H1 (cell line): ENCODE data around the gene LRRC37A. TPM values are rescaled to one million over a fixed set of nuclear protein-coding genes. Genes with fewer than 3 reads are reported as not detected.
"Not testable (repeated sequence)": the region's sequence is repeated elsewhere in the genome, so short reads cannot be mapped to it uniquely, and the experiment has no call there.

Source experiments
- CTCF ChIA-PET: fragments of 300-600 bp; sonication (Branson Sonifier 250); formaldehyde crosslinking; loops from one replicate; lab custom pipeline; 2021; ENCODE audit not compliant: partially characterized antibody; lab: Charles Lee
- POLR2A ChIA-PET: fragments of 300-600 bp; sonication (Branson Sonifier 250); formaldehyde crosslinking; loops from one replicate; lab custom pipeline; 2021; ENCODE audit warnings: inconsistent platforms; ENCODE audit not compliant: partially characterized antibody; lab: Charles Lee
- DNase-seq, 2 experiments: peaks; one replicate each; pipeline versions ENCODE4 v3.0.0 to v3.0.0-alpha.2; 2010 to 2022; ENCODE audit warnings: low spot score in 2 of 2, low read depth in 1 of 2, mixed read lengths in 1 of 2
- FAIRE-seq: peaks from 2 replicates; lab custom pipeline; 2011; peaks lifted over from hg19 to GRCh38; lab: Jason Lieb, UNC
- H2AFZ ChIP-seq: 2 replicates; pipeline ENCODE4 v1.8.1; 2012; ENCODE audit warnings: low read length, inconsistent platforms
- H2AK5ac ChIP-seq: 2 replicates; pipeline ENCODE4 v1.6.1; 2013; ENCODE audit warnings: low read depth, low read length
- H2BK120ac ChIP-seq: replicated peaks from 2 replicates; pipeline ENCODE3; 2013; ENCODE audit warnings: low read depth, low read length, inconsistent platforms
- H2BK12ac ChIP-seq: 2 replicates; pipeline ENCODE4 v1.6.1; 2013; ENCODE audit warnings: low read depth, low read length
- H2BK15ac ChIP-seq: 2 replicates; pipeline ENCODE4 v1.6.1; 2013; ENCODE audit warnings: low read length
- H2BK20ac ChIP-seq: 2 replicates; pipeline ENCODE4 v1.6.1; 2013; ENCODE audit warnings: low read length
- H2BK5ac ChIP-seq: 2 replicates; pipeline ENCODE4 v1.6.1; 2013; ENCODE audit warnings: low read depth, low read length
- H3K14ac ChIP-seq: 2 replicates; pipeline ENCODE4 v1.6.1; 2013; ENCODE audit warnings: inconsistent platforms; ENCODE audit not compliant: insufficient read length
- H3K18ac ChIP-seq: 2 replicates; pipeline ENCODE4 v1.6.1; 2013; ENCODE audit warnings: low read length; ENCODE audit errors: extremely low read depth
- H3K23ac ChIP-seq: 2 replicates; pipeline ENCODE4 v1.6.1; 2013; ENCODE audit warnings: inconsistent platforms; ENCODE audit not compliant: insufficient read length
- H3K23me2 ChIP-seq: 2 replicates; pipeline ENCODE4 v1.6.1; 2013; ENCODE audit warnings: low read depth, low read length
- H3K27ac ChIP-seq: 2 replicates; pipeline ENCODE4 v1.6.1; 2011; ENCODE audit warnings: low read depth, low read length, inconsistent platforms
- H3K27me3 ChIP-seq, 4 experiments: replicated peaks in 1 of 4; 1 replicate in 1 of 4; 2 replicates in 3 of 4; pipeline versions ENCODE4 v1.6.1 to v1.8.1; 2011 to 2013; ENCODE audit warnings: low read length in 3 of 4, mild to moderate bottlenecking in 3 of 4, inconsistent platforms in 2 of 4, mixed read lengths in 2 of 4, moderate library complexity in 1 of 4; ENCODE audit not compliant: control insufficient read depth in 3 of 4, insufficient read depth in 3 of 4; ENCODE audit errors: extremely low read depth in 1 of 4
- H3K36me3 ChIP-seq, 4 experiments: 2 replicates each; pipeline versions ENCODE4 v1.6.1 to v1.8.1; 2011 to 2013; ENCODE audit warnings: mild to moderate bottlenecking in 4 of 4, low read length in 3 of 4, moderate library complexity in 2 of 4, control low read depth in 1 of 4, inconsistent platforms in 1 of 4; ENCODE audit not compliant: insufficient read depth in 4 of 4, control insufficient read depth in 2 of 4
- H3K4ac ChIP-seq: replicated peaks from 2 replicates; pipeline ENCODE3; 2013; ENCODE audit warnings: low read length, low read depth, mixed read lengths, inconsistent platforms; ENCODE audit not compliant: insufficient read length
- H3K4me1 ChIP-seq, 4 experiments: replicated peaks in 1 of 4; 1 replicate in 1 of 4; 2 replicates in 3 of 4; pipeline versions ENCODE4 v1.6.1 to v1.8.1; 2011 to 2013; ENCODE audit warnings: low read length in 3 of 4, inconsistent platforms in 2 of 4, mixed read lengths in 1 of 4; ENCODE audit not compliant: insufficient read depth in 4 of 4, control insufficient read depth in 3 of 4
- H3K4me2 ChIP-seq, 2 experiments: 2 replicates each; pipeline versions ENCODE4 v1.6.1 to v1.8.1; 2011 to 2013; ENCODE audit warnings: low read depth in 2 of 2, low read length in 2 of 2, control low read depth in 1 of 2, inconsistent platforms in 1 of 2, mild to moderate bottlenecking in 1 of 2; ENCODE audit not compliant: insufficient read depth in 1 of 2
- H3K4me3 ChIP-seq, 4 experiments: fragments of 200-600, 300-600 bp in 1 of 4; sonication (generic), shearing (Covaris generic), sonication (Bioruptor Twin) in 1 of 4; 2 replicates each; pipeline versions ENCODE4 v1.5.1 to v1.8.1; 2011 to 2016; ENCODE audit warnings: low read length in 4 of 4, low read depth in 3 of 4, control low read depth in 2 of 4, inconsistent platforms in 2 of 4, mild to moderate bottlenecking in 2 of 4, mixed read lengths in 1 of 4, moderate library complexity in 1 of 4; ENCODE audit not compliant: insufficient read depth in 2 of 4; ENCODE audit errors: extremely low read depth in 1 of 4
- H3K56ac ChIP-seq: replicated peaks from 2 replicates; pipeline ENCODE3; 2013; ENCODE audit warnings: low read depth, mild to moderate bottlenecking, mixed read lengths, low read length, inconsistent platforms; ENCODE audit not compliant: insufficient read length
- H3K79me1 ChIP-seq: 2 replicates; pipeline ENCODE4 v1.6.1; 2013; ENCODE audit warnings: low read depth, low read length, control low read depth
- H3K79me2 ChIP-seq, 2 experiments: 2 replicates each; pipeline versions ENCODE4 v1.6.1 to v1.8.1; 2012 to 2013; ENCODE audit warnings: low read length in 2 of 2, mild to moderate bottlenecking in 2 of 2, inconsistent platforms in 1 of 2; ENCODE audit not compliant: insufficient read depth in 2 of 2, control insufficient read depth in 1 of 2
- H3K9ac ChIP-seq, 4 experiments: replicated peaks in 1 of 4; 1 replicate in 1 of 4; 2 replicates in 3 of 4; pipeline versions ENCODE4 v1.6.1 to v1.8.1; 2011 to 2013; ENCODE audit warnings: low read depth in 3 of 4, low read length in 3 of 4, control low read depth in 2 of 4, mild to moderate bottlenecking in 2 of 4, moderate library complexity in 2 of 4, inconsistent platforms in 1 of 4; ENCODE audit errors: extremely low read depth in 1 of 4
- H3K9me3 ChIP-seq, 2 experiments: 2 replicates each; pipeline versions ENCODE4 v1.6.1 to v1.8.1; 2012 to 2013; ENCODE audit warnings: mild to moderate bottlenecking in 2 of 2, moderate library complexity in 2 of 2, control low read depth in 1 of 2, inconsistent platforms in 1 of 2, low read depth in 1 of 2, low read length in 1 of 2, mixed read lengths in 1 of 2; ENCODE audit not compliant: insufficient read depth in 2 of 2
- H4K20me1 ChIP-seq, 2 experiments: replicated peaks in 1 of 2; 2 replicates each; pipeline versions ENCODE3 to v1.8.1; 2011 to 2013; ENCODE audit warnings: inconsistent platforms in 2 of 2, low read length in 2 of 2, mild to moderate bottlenecking in 1 of 2; ENCODE audit not compliant: insufficient read depth in 2 of 2, control insufficient read depth in 1 of 2
- H4K5ac ChIP-seq: 2 replicates; pipeline ENCODE4 v1.6.1; 2013; ENCODE audit warnings: low read length, low read depth, mixed read lengths, inconsistent platforms; ENCODE audit not compliant: insufficient read length
- H4K8ac ChIP-seq: 2 replicates; pipeline ENCODE4 v1.8.0; 2013; ENCODE audit warnings: mild to moderate bottlenecking, moderate library complexity, low read length, inconsistent platforms; ENCODE audit not compliant: insufficient read depth; ENCODE audit errors: extremely low read depth
- H4K91ac ChIP-seq: replicated peaks from 2 replicates; pipeline ENCODE3; 2013; ENCODE audit warnings: low read length, mixed read lengths, inconsistent platforms; ENCODE audit not compliant: insufficient read length
- CTCF ChIP-seq, 3 experiments: IDR thresholded peaks; 1 replicate in 2 of 3; 2 replicates in 1 of 3; pipeline versions ENCODE4 v1.5.1 to v1.6.1; 2011; ENCODE audit warnings: low read length in 3 of 3, mild to moderate bottlenecking in 3 of 3, inconsistent platforms in 2 of 3, low read depth in 1 of 3, moderate library complexity in 1 of 3; ENCODE audit not compliant: insufficient read depth in 1 of 3; ENCODE audit errors: control extremely low read depth in 1 of 3
- KDM4A ChIP-seq: IDR thresholded peaks from one replicate; pipeline ENCODE4 v1.7.1; 2012; ENCODE audit warnings: low read depth, mild to moderate bottlenecking, moderate library complexity, low read length, inconsistent platforms; ENCODE audit not compliant: severe bottlenecking
- POLR2A ChIP-seq, 2 experiments: IDR thresholded peaks; 1 replicate in 1 of 2; 2 replicates in 1 of 2; pipeline ENCODE4 v1.6.1; 2011; ENCODE audit warnings: low read depth in 2 of 2, low read length in 2 of 2, mild to moderate bottlenecking in 2 of 2; ENCODE audit errors: control extremely low read depth in 1 of 2
- RAD21 ChIP-seq, 2 experiments: IDR thresholded peaks in 1 of 2; conservative IDR thresholded peaks in 1 of 2; 2 replicates each; pipeline ENCODE4 v1.6.1; 2011; ENCODE audit warnings: low read depth in 2 of 2, low read length in 2 of 2, improper control_type of control experiment in 1 of 2, inconsistent platforms in 1 of 2, mild to moderate bottlenecking in 1 of 2, moderate library complexity in 1 of 2
- TAF1 ChIP-seq: IDR thresholded peaks from 2 replicates; pipeline ENCODE4 v1.6.1; 2011; ENCODE audit warnings: mild to moderate bottlenecking, low read depth, low read length
- WGBS, 2 experiments: shearing (Covaris generic) in 1 of 2; methylation state at CpG; one replicate each; pipeline versions ENCODE4 v1.1.6 to v1.1.7; 2013 to 2015; ENCODE audit warnings: low lambda C conversion rate in 2 of 2, mixed read lengths in 2 of 2, inconsistent platforms in 1 of 2, low coverage in 1 of 2, missing lambda C conversion rate in 1 of 2; ENCODE audit not compliant: insufficient replicate concordance in 2 of 2, insufficient coverage in 1 of 2, insufficient read length in 1 of 2; ENCODE audit errors: extremely low coverage in 1 of 2, missing lambda C conversion rate in 1 of 2; 5-methylcytosine and 5-hydroxymethylcytosine counted together
- polyA plus RNA-seq, 7 experiments: library from polyadenylated mRNA; depleted of rRNA in 3 of 7; stranded (reverse) in 5 of 7; unstranded in 2 of 7; fragments of >200 nt in 5 of 7; fragments of 200-250 nt in 2 of 7; gene quantifications; 1 replicate in 5 of 7; 2 replicates in 1 of 7; 4 replicates in 1 of 7; pipeline versions ENCODE4 v1.2.1 to v1.2.3, GENCODE V29; 2011 to 2013; ENCODE audit warnings: missing spikeins in 2 of 7, mixed read lengths in 2 of 7
- total RNA-seq: library from RNA; stranded (reverse); fragmentation: NEBNext Ultra II Directional; extraction: Animal tissue kit (Norgen Biotek cat#: 25700); gene quantifications from 2 replicates; pipeline ENCODE4 v1.2.1, GENCODE V29; 2021
- TF ChIP-seq, protein P1 (sequence below): IDR thresholded peaks from 2 replicates; pipeline ENCODE4 v1.6.1; 2012; ENCODE audit warnings: inconsistent platforms
- TF ChIP-seq, protein P2 (sequence below): IDR thresholded peaks from 2 replicates; pipeline ENCODE4 v1.6.1; 2012; ENCODE audit warnings: inconsistent platforms

The LRRC37A gene
- total and polyA plus RNA-seq, 2 of the 8 experiments (the other 6 are each of a cell fraction or from before 2014, with no cell fraction given): 1.4 to 2.9 TPM

- H3K9me3 ChIP-seq, H3K79me2 ChIP-seq, H3K18ac ChIP-seq, FAIRE-seq, H2BK120ac ChIP-seq, H3K56ac ChIP-seq, H3K4ac ChIP-seq, H3K36me3 ChIP-seq, H4K5ac ChIP-seq, H2BK15ac ChIP-seq, H2BK20ac ChIP-seq, H3K79me1 ChIP-seq, H2BK5ac ChIP-seq, H4K20me1 ChIP-seq, H3K4me1 ChIP-seq, H3K23me2 ChIP-seq, H4K8ac ChIP-seq, H3K27ac ChIP-seq, H4K91ac ChIP-seq, H3K23ac ChIP-seq, H2AFZ ChIP-seq, H3K14ac ChIP-seq, H2AK5ac ChIP-seq, H2BK12ac ChIP-seq: not testable (repeated sequence)
- H3K9ac ChIP-seq: 0 out of 7 replicates have a peak overlapping the region, but pooled peaks of 1 of the 4 experiments have one; percentile 50
- peak overlapping the region; percentile 63 to 70 for H3K4me2 ChIP-seq
- ChIA-PET POLR2A (interaction anchor here (1.2 to 1.8 kb wide), 2 partner anchors 13 to 674 kb away, joined by 3 to 9 read pairs; no protein-coding TSS in a partner anchor), CTCF (interaction anchor here (1.0 to 2.1 kb wide), 5 partner anchors 9 to 674 kb away, joined by 3 to 7 read pairs (median 3); no protein-coding TSS in a partner anchor)
- peak in 1 of 2 experiments; percentile 89 for DNase-seq
- peaks cover 3 to 19% (median 16%) of the 10 kb centered on the region in 4 experiments for H3K27me3 ChIP-seq
- WGBS, 2 experiments: 36% methylated on average over 46 of the region's 62 CpGs; no CpG with 5 or more reads in 1 of the 2 experiments
- peak overlapping the region; percentile 8 to 54 (median 26) for H3K4me3 ChIP-seq
- peak in 1 of 2 experiments; percentile 24; a peak in 1 of 4 replicates for TF ChIP-seq RAD21 (IDR thresholded peaks at IDR 0.05 in 1 of 2, conservative IDR thresholded peaks at IDR 0.05 in 1 of 2; ENCODE audit: low read depth in 2 of 2, low read length in 2 of 2)
- 0 out of 3 replicates have a peak, but pooled peaks of 1 of the 2 experiments have one; percentile 34 for TF ChIP-seq POLR2A (IDR thresholded peaks at IDR 0.05; ENCODE audit: control extremely low read depth in 1 of 2, low read depth in 2 of 2, low read length in 2 of 2)
- TF ChIP-seq, protein P1, sequence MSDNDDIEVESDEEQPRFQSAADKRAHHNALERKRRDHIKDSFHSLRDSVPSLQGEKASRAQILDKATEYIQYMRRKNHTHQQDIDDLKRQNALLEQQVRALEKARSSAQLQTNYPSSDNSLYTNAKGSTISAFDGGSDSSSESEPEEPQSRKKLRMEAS: peak; percentile 75
- peak; percentile 67 for TF ChIP-seq KDM4A
- TF ChIP-seq TAF1: 0 out of 2 replicates have a peak, but pooled peaks have one; percentile 20
- peak; percentile 37 to 42 (median 41) for TF ChIP-seq CTCF (IDR thresholded peaks at IDR 0.05; ENCODE audit: control extremely low read depth in 1 of 3, insufficient read depth in 1 of 3, low read depth in 1 of 3, low read length in 3 of 3)
- TF ChIP-seq, protein P2, sequence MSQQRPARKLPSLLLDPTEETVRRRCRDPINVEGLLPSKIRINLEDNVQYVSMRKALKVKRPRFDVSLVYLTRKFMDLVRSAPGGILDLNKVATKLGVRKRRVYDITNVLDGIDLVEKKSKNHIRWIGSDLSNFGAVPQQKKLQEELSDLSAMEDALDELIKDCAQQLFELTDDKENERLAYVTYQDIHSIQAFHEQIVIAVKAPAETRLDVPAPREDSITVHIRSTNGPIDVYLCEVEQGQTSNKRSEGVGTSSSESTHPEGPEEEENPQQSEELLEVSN: peak; percentile 75
Measured at GRCh38 chr17:46259845-46260661, 34.9 kb upstream of the LRRC37A start.
